MM.1S (cell line): ENCODE results near the gene SLC45A2.
"Not testable (repeated sequence)": the region's sequence is repeated elsewhere in the genome, so short reads cannot be mapped to it uniquely, and the experiment has no call there.

ENCODE experiments used
- DNase-seq: peaks from one replicate; pipeline ENCODE4 v3.0.0-alpha.2; 2015
- H2AFZ ChIP-seq: fragments of 300-600 bp; sonication (generic); 2 replicates; pipeline ENCODE4 v1.6.0; 2016; ENCODE audit warnings: antibody characterized with exemption, low read length
- H3F3A ChIP-seq: fragments of 300-600 bp; sonication (generic); 2 replicates; pipeline ENCODE4 v1.6.1; 2016; ENCODE audit warnings: mild to moderate bottlenecking, antibody characterized with exemption, low read length, moderate library complexity, mixed read lengths; ENCODE audit not compliant: insufficient read depth
- H3K27ac ChIP-seq: fragments of 300-600 bp; sonication (generic); 2 replicates; pipeline ENCODE4 v1.5.1; 2016; ENCODE audit warnings: mild to moderate bottlenecking, low read length
- H3K27me3 ChIP-seq: fragments of 300-600 bp; sonication (generic); replicated peaks from 2 replicates; pipeline ENCODE4 v1.6.0; 2016; ENCODE audit warnings: low read length; ENCODE audit not compliant: insufficient read depth
- H3K36me3 ChIP-seq: fragments of 300-600 bp; sonication (generic); replicated peaks from 2 replicates; pipeline ENCODE4 v1.6.1; 2016; ENCODE audit warnings: mild to moderate bottlenecking, low read length, mixed read lengths; ENCODE audit not compliant: insufficient read depth
- H3K4me1 ChIP-seq: fragments of 300-600 bp; sonication (generic); 2 replicates; pipeline ENCODE4 v1.6.1; 2016; ENCODE audit warnings: low read length, mixed read lengths
- H3K4me2 ChIP-seq: fragments of 300-600 bp; sonication (generic); 2 replicates; pipeline ENCODE4 v1.6.0; 2016; ENCODE audit warnings: low read depth, low read length
- H3K4me3 ChIP-seq: fragments of 300-600 bp; sonication (generic); 2 replicates; pipeline ENCODE4 v1.5.1; 2016; ENCODE audit warnings: low read length, mixed read lengths
- H3K79me2 ChIP-seq: fragments of 300-600 bp; sonication (generic); 2 replicates; pipeline ENCODE4 v1.6.1; 2016; ENCODE audit warnings: mixed run types, low read length, mixed read lengths
- H3K9ac ChIP-seq: fragments of 300-600 bp; sonication (generic); 2 replicates; pipeline ENCODE4 v1.6.1; 2016; ENCODE audit warnings: low read length, mixed read lengths
- H3K9me2 ChIP-seq: fragments of 300-600 bp; sonication (generic); replicated peaks from 2 replicates; pipeline ENCODE4 v1.6.1; 2016; ENCODE audit warnings: mild to moderate bottlenecking, low read length, mixed read lengths; ENCODE audit not compliant: insufficient read depth
- H3K9me3 ChIP-seq: fragments of 300-600 bp; sonication (generic); replicated peaks from 2 replicates; pipeline ENCODE4 v1.6.1; 2016; ENCODE audit warnings: mild to moderate bottlenecking, low read length, mixed read lengths; ENCODE audit not compliant: insufficient read depth
- H4K20me1 ChIP-seq: fragments of 300-600 bp; sonication (generic); 2 replicates; pipeline ENCODE4 v1.6.1; 2016; ENCODE audit warnings: mild to moderate bottlenecking, low read length, moderate library complexity, mixed read lengths; ENCODE audit not compliant: insufficient read depth
- EZH2 ChIP-seq: fragments of 300-600 bp; sonication (generic); optimal IDR thresholded peaks from 2 replicates; pipeline ENCODE3; 2017; ENCODE audit warnings: low read depth, mild to moderate bottlenecking, antibody characterized with exemption, low read length, mixed read lengths
- EZH2phosphoT487 ChIP-seq: fragments of 300-600 bp; sonication (generic); IDR thresholded peaks from 2 replicates; pipeline ENCODE4 v1.6.1; 2018; ENCODE audit warnings: antibody characterized with exemption, low read length
- TF ChIP-seq, protein P1 (sequence below): fragments of 300-600 bp; sonication (generic); IDR thresholded peaks from 2 replicates; pipeline ENCODE4 v1.5.1; 2016; ENCODE audit warnings: antibody characterized with exemption, low read length, mixed read lengths

Gene SLC45A2

GRCh38 chr5:33957577-33958150 lies 26.8 kb downstream of the SLC45A2 start:
- Histone ChIP-seq H3K27me3 (no peaks in the 10 kb centered on the region), H3K4me2 (no peak overlapping the region), H3K9me3 (no peaks in the 10 kb centered on the region), H3K36me3 (no peaks in the 10 kb centered on the region), H2AFZ (no peak overlapping the region), H3K79me2 (no peaks in the 10 kb centered on the region), H3F3A (no peaks in the 10 kb centered on the region), H3K27ac (no peak overlapping the region), H3K9me2 (no peaks in the 10 kb centered on the region), H3K4me1 (no peaks in the 10 kb centered on the region), H3K4me3 (no peak overlapping the region), H3K9ac (no peak overlapping the region), H4K20me1 (no peaks in the 10 kb centered on the region)
- TF ChIP-seq EZH2phosphoT487 (no peak), EZH2 (no peak)
- TF ChIP-seq, protein P1, sequence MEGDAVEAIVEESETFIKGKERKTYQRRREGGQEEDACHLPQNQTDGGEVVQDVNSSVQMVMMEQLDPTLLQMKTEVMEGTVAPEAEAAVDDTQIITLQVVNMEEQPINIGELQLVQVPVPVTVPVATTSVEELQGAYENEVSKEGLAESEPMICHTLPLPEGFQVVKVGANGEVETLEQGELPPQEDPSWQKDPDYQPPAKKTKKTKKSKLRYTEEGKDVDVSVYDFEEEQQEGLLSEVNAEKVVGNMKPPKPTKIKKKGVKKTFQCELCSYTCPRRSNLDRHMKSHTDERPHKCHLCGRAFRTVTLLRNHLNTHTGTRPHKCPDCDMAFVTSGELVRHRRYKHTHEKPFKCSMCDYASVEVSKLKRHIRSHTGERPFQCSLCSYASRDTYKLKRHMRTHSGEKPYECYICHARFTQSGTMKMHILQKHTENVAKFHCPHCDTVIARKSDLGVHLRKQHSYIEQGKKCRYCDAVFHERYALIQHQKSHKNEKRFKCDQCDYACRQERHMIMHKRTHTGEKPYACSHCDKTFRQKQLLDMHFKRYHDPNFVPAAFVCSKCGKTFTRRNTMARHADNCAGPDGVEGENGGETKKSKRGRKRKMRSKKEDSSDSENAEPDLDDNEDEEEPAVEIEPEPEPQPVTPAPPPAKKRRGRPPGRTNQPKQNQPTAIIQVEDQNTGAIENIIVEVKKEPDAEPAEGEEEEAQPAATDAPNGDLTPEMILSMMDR = no peak
- no peak for DNase-seq

DNA sequence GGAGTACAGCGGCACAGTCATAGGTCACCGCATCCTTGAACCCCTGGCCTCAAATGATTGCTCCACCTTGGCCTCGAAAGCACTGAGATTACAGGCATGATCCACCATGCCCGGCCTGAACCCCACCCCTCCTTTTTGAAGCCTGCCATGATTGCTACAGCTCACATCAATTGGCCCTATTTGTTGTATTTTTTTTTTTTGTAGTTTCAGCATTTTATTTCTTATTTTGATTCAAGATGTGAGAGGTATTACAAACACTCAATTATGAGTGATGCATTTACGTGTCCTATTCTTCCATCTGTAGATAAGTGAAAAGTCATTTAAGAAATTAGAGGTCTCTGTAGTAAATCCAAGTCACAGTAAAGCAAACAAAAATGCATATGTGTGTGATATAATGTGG lies 32.3 kb downstream of the SLC45A2 start:
- H3K27ac ChIP-seq, H3K36me3 ChIP-seq: not testable (repeated sequence)

GRCh38 chr5:33944543-33945132 lies 39.9 kb downstream of the SLC45A2 start:
- H3K9me2 ChIP-seq = no peaks in the 10 kb centered on the region
- H2AFZ ChIP-seq = no peak overlapping the region
- no peak for DNase-seq
- H3K9ac ChIP-seq = no peak overlapping the region
- H3K27me3 ChIP-seq = no peaks in the 10 kb centered on the region
- TF ChIP-seq EZH2phosphoT487 (no peak), EZH2 (no peak)
- TF ChIP-seq, protein P1 = no peak
- H3K27ac ChIP-seq = no peak overlapping the region
- H3K4me2 ChIP-seq = no peak overlapping the region
- H3K36me3 ChIP-seq = no peaks in the 10 kb centered on the region
- H4K20me1 ChIP-seq = no peaks in the 10 kb centered on the region
- no peaks in the 10 kb centered on the region for H3K9me3 ChIP-seq
- no peaks in the 10 kb centered on the region for H3K79me2 ChIP-seq
- H3F3A ChIP-seq = no peaks in the 10 kb centered on the region
- H3K4me1 ChIP-seq = no peaks in the 10 kb centered on the region
- no peak overlapping the region for H3K4me3 ChIP-seq

More for the DNA sequence above, 32.3 kb downstream of the SLC45A2 start:
- not testable (repeated sequence) for H3K27me3 ChIP-seq, DNase-seq, H3K9me2 ChIP-seq, H3K4me3 ChIP-seq, H3K79me2 ChIP-seq, H3K4me2 ChIP-seq, H2AFZ ChIP-seq, H4K20me1 ChIP-seq, H3K9ac ChIP-seq, H3F3A ChIP-seq, H3K4me1 ChIP-seq, H3K9me3 ChIP-seq

DNA sequence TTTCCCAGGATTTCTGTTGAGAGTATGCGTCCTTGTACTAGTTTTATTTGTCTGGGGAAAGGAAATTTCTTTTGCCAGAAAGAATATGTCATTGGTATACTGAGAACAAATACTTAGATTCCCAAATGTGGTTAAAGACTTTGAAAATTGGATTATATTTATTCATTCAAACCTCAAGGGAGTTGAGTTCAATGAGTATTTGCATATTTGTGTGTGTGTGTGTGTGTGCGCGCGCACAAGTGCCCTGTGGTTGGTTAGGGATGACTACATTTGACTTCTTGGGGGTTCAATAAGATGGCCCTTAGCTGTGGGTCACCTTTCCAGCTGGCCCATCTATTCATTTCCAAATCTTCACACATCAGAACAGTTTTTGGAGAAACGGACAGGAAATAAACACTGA lies 43.4 kb downstream of the SLC45A2 start:
- TF ChIP-seq, protein P1 = no peak
- no peak for TF ChIP-seq EZH2
- TF ChIP-seq EZH2phosphoT487 = no peak
- H3K4me3 ChIP-seq = no peak overlapping the region
- H3K79me2 ChIP-seq = no peaks in the 10 kb centered on the region
- no peak overlapping the region for H3K4me2 ChIP-seq
- no peaks in the 10 kb centered on the region for H3K9me2 ChIP-seq
- no peak overlapping the region for H3K9ac ChIP-seq
- no peaks in the 10 kb centered on the region for H3K4me1 ChIP-seq
- no peaks in the 10 kb centered on the region for H3K9me3 ChIP-seq
- no peak for DNase-seq
- H3F3A ChIP-seq = no peaks in the 10 kb centered on the region
- H3K36me3 ChIP-seq = no peaks in the 10 kb centered on the region
- no peaks in the 10 kb centered on the region for H4K20me1 ChIP-seq
- H3K27ac ChIP-seq = no peak overlapping the region
- H3K27me3 ChIP-seq = no peaks in the 10 kb centered on the region
- H2AFZ ChIP-seq = no peak overlapping the region
